ENCODE results near the gene DENND5B. TPM values are rescaled to one million over a fixed set of nuclear protein-coding genes. Genes with fewer than 3 reads are reported as not detected.

Gene DENND5B
- total and polyA plus RNA-seq, 7 donors = 4.8 to 24.3 (median 13.6) TPM

- ATAC-seq (no peak), DNase-seq (no peak)
- no peaks in the 10 kb centered on the region for H3K9me3 ChIP-seq
- intact Hi-C loops (cut with DNase I) = no loop called here
- H3K4me1 ChIP-seq = peaks cover 24% of the 10 kb centered on the region
- no peak for TF ChIP-seq CTCF (IDR thresholded peaks at IDR 0.05)
- 60 to 73% (median 67%) methylated on average over 1 of the region's 1 CpG for WGBS, 3 donors
- no peaks in the 10 kb centered on the region for H3K27me3 ChIP-seq (ENCODE audit: insufficient read depth in 3 of 3, low read length in 2 of 3)
- no peak overlapping the region for H3K4me3 ChIP-seq
- no peaks in the 10 kb centered on the region for H3K36me3 ChIP-seq (ENCODE audit: insufficient read depth in 1 of 2, low read depth in 1 of 2)
- no peak overlapping the region for H3K27ac ChIP-seq
Measured at GRCh38 chr12:31531893-31532292, 59.0 kb downstream of the DENND5B start.

GRCh38 chr12:31528095-31528494 lies 62.8 kb downstream of the DENND5B start:
- no peak for ATAC-seq
- Histone ChIP-seq H3K9me3 (no peaks in the 10 kb centered on the region), H3K27ac (no peak overlapping the region), H3K4me3 (no peak overlapping the region), H3K36me3 (ENCODE audit: insufficient read depth in 1 of 2, low read depth in 1 of 2) (no peaks in the 10 kb centered on the region), H3K27me3 (ENCODE audit: insufficient read depth in 3 of 3, low read length in 2 of 3) (no peaks in the 10 kb centered on the region), H3K4me1 (peaks cover 39% of the 10 kb centered on the region)
- intact Hi-C loops (cut with DNase I) = no loop called here
- no peak for TF ChIP-seq CTCF (IDR thresholded peaks at IDR 0.05)
- 87 to 96% (median 88%) methylated on average over 7 of the region's 7 CpGs for WGBS, 3 donors
- DNase-seq = no peak

GRCh38 chr12:31527083-31527482 lies 63.9 kb downstream of the DENND5B start:
- 55 to 66% (median 58%) methylated on average over 4 of the region's 4 CpGs for WGBS, 3 donors
- intact Hi-C loops (cut with DNase I) = no loop called here
- no peak overlapping the region for H3K4me3 ChIP-seq

GRCh38 chr12:31526158-31526546 lies 64.8 kb downstream of the DENND5B start:
- ATAC-seq (no peak), DNase-seq (no peak)
- no peaks in the 10 kb centered on the region for H3K27me3 ChIP-seq (ENCODE audit: insufficient read depth in 3 of 3, low read length in 2 of 3)
- no peaks in the 10 kb centered on the region for H3K36me3 ChIP-seq (ENCODE audit: insufficient read depth in 1 of 2, low read depth in 1 of 2)
- no peak overlapping the region for H3K4me3 ChIP-seq
- no peak for TF ChIP-seq CTCF (IDR thresholded peaks at IDR 0.05)
- H3K4me1 ChIP-seq = peaks cover 37% of the 10 kb centered on the region
- no peak overlapping the region for H3K27ac ChIP-seq
- H3K9me3 ChIP-seq = no peaks in the 10 kb centered on the region
- intact Hi-C loops (cut with DNase I) = no loop called here
- 50 to 56% (median 50%) methylated on average over 4 of the region's 4 CpGs for whole genome bisulfite sequencing, 3 donors

More at GRCh38 chr12:31527083-31527482, 63.9 kb downstream of the DENND5B start:
- peak; percentile 66 to 87 (median 76) for ATAC-seq
- H3K9me3 ChIP-seq = no peaks in the 10 kb centered on the region
- H3K36me3 ChIP-seq (ENCODE audit: insufficient read depth in 1 of 2, low read depth in 1 of 2) = no peaks in the 10 kb centered on the region
- no peak for TF ChIP-seq CTCF (IDR thresholded peaks at IDR 0.05)
- peak overlapping the region; percentile 38 for H3K27ac ChIP-seq
- H3K4me1 ChIP-seq = peaks cover 39% of the 10 kb centered on the region
- no peak for DNase-seq
- H3K27me3 ChIP-seq (ENCODE audit: insufficient read depth in 3 of 3, low read length in 2 of 3) = no peaks in the 10 kb centered on the region

GRCh38 chr12:31525496-31526157 lies 65.3 kb downstream of the DENND5B start:
- ATAC-seq (no peak), DNase-seq (no peak)
- H3K36me3 ChIP-seq (ENCODE audit: insufficient read depth in 1 of 2, low read depth in 1 of 2) = no peaks in the 10 kb centered on the region
- 84 to 90% (median 90%) methylated on average over 3 of the region's 3 CpGs for WGBS, 3 donors
- intact Hi-C loops (cut with DNase I) = no loop called here
- H3K27ac ChIP-seq = no peak overlapping the region
- H3K4me1 ChIP-seq = peaks cover 35% of the 10 kb centered on the region
- TF ChIP-seq CTCF (IDR thresholded peaks at IDR 0.05) = no peak
- no peaks in the 10 kb centered on the region for H3K27me3 ChIP-seq (ENCODE audit: insufficient read depth in 3 of 3, low read length in 2 of 3)
- H3K4me3 ChIP-seq = no peak overlapping the region
- no peaks in the 10 kb centered on the region for H3K9me3 ChIP-seq
